K562 (cell line): ENCODE measurements around the gene CCR8. TPM values are rescaled to one million over a fixed set of nuclear protein-coding genes. Genes with fewer than 3 reads are reported as not detected.

ENCODE experiments used
- ATAC-seq: fragments of 200-7000 bp; cut with Tn5 transposase; 3 replicates; pipeline ENCODE4 v1.9.1; 2020; ENCODE audit warnings: moderate library complexity
- BruUV-seq: library from RNA; stranded (reverse); fragments of 400-500 nt; replicated peaks from 2 replicates; lab custom pipeline; 2021; lab: Mats Ljungman, UMichigan
- CTCF ChIA-PET: fragments of 300-600 bp; formaldehyde crosslinking; extraction: SDS; loops from one replicate; lab custom pipeline; 2021; ENCODE audit warnings: low intra/inter-chr PET ratio; lab: Yijun Ruan, JAX
- POLR2A ChIA-PET: fragments of 300-600, 350-650 bp; sonication (Branson Sonifier 250); formaldehyde crosslinking; extraction: SDS; loops from one replicate; lab custom pipeline; 2021; ENCODE audit warnings: antibody characterized with exemption, inconsistent platforms; lab: Yijun Ruan, JAX
- DNase-seq, 4 experiments: peaks; one replicate each; pipeline versions ENCODE4 v3.0.0 to v3.0.0-alpha.2; 2011 to 2018; ENCODE audit warnings: low spot score in 3 of 4, mixed read lengths in 3 of 4; ENCODE audit errors: extremely low read depth in 1 of 4
- FAIRE-seq: peaks from 2 replicates; lab custom pipeline; 2011; peaks lifted over from hg19 to GRCh38; lab: Jason Lieb, UNC
- H2AFZ ChIP-seq: 2 replicates; pipeline ENCODE4 v1.6.0; 2011; ENCODE audit warnings: low read depth, low read length, control low read depth, inconsistent platforms
- H3K27ac ChIP-seq: fragments of 200-600 bp; 3 replicates; pipeline ENCODE4 v1.8.0; 2011; ENCODE audit warnings: low read depth, mild to moderate bottlenecking, control low read depth, inconsistent platforms, low read length, moderate library complexity, mixed read lengths; ENCODE audit errors: extremely low read depth
- H3K27me3 ChIP-seq, 2 experiments: fragments of 300-600 bp in 1 of 2; 2 replicates in 1 of 2; 3 replicates in 1 of 2; pipeline versions ENCODE4 v1.6.0 to v1.8.0; 2011; ENCODE audit warnings: inconsistent platforms in 2 of 2, low read length in 2 of 2, mild to moderate bottlenecking in 1 of 2, mixed read lengths in 1 of 2, moderate library complexity in 1 of 2; ENCODE audit not compliant: control insufficient read depth in 2 of 2, insufficient read depth in 2 of 2
- H3K36me3 ChIP-seq: fragments of 300-600 bp; 3 replicates; pipeline ENCODE4 v1.8.0; 2011; ENCODE audit warnings: mild to moderate bottlenecking, low read length, inconsistent platforms; ENCODE audit not compliant: control insufficient read depth, insufficient read depth
- H3K4me1 ChIP-seq, 2 experiments: fragments of 200-600 bp in 1 of 2; replicated peaks in 1 of 2; 2 replicates in 1 of 2; 3 replicates in 1 of 2; pipeline versions ENCODE4 v1.5.1 to v1.8.0; 2011; ENCODE audit warnings: inconsistent platforms in 2 of 2, low read length in 2 of 2, mild to moderate bottlenecking in 1 of 2, mixed read lengths in 1 of 2, moderate library complexity in 1 of 2; ENCODE audit not compliant: control insufficient read depth in 2 of 2, insufficient read depth in 2 of 2
- H3K4me2 ChIP-seq: 2 replicates; pipeline ENCODE4 v1.6.1; 2011; ENCODE audit warnings: low read length, control low read depth, inconsistent platforms, mixed read lengths; ENCODE audit not compliant: insufficient read depth
- H3K4me3 ChIP-seq: fragments of 200-600 bp; sonication (generic), shearing (Covaris generic); 2 replicates; pipeline ENCODE4 v1.5.1; 2016; ENCODE audit warnings: control low read depth, inconsistent platforms
- H3K79me2 ChIP-seq: fragments of 200-600 bp; 3 replicates; pipeline ENCODE4 v1.8.0; 2011; ENCODE audit warnings: low read length, inconsistent platforms; ENCODE audit not compliant: control insufficient read depth, insufficient read depth
- H3K9ac ChIP-seq, 2 experiments: 2 replicates each; pipeline versions ENCODE4 v1.6.0 to v1.6.1; 2011; ENCODE audit warnings: low read depth in 2 of 2, low read length in 2 of 2, control low read depth in 1 of 2, inconsistent platforms in 1 of 2, mild to moderate bottlenecking in 1 of 2, mixed read lengths in 1 of 2; ENCODE audit not compliant: insufficient read depth in 1 of 2
- H3K9me1 ChIP-seq: one replicate; pipeline ENCODE4 v1.6.0; 2011; ENCODE audit warnings: inconsistent platforms, mild to moderate bottlenecking, low read length, moderate library complexity; ENCODE audit not compliant: control insufficient read depth, insufficient read depth
- H3K9me3 ChIP-seq: replicated peaks from 2 replicates; pipeline ENCODE4 v1.5.1; 2011; ENCODE audit warnings: low read depth, low read length, inconsistent platforms; ENCODE audit not compliant: control insufficient read depth, insufficient read depth
- H4K20me1 ChIP-seq: replicated peaks from 2 replicates; pipeline ENCODE4 v1.6.1; 2011; ENCODE audit warnings: low read length, inconsistent platforms, mixed read lengths; ENCODE audit not compliant: control insufficient read depth, insufficient read depth
- OTX1 ChIP-seq: fragments of 450-650 bp; formaldehyde crosslinking; IDR thresholded peaks from 2 replicates; pipeline ENCODE4 v1.4.0; 2022; ENCODE audit warnings: mild to moderate bottlenecking
- RHOXF2B ChIP-seq: fragments of 250-450 bp; sonication (Bioruptor Pico); conservative IDR thresholded peaks from 2 replicates; pipeline ENCODE4 v1.5.1; 2021
- ZC3H8 ChIP-seq: fragments of 450-650 bp; IDR thresholded peaks from 2 replicates; pipeline ENCODE4 v1.6.1; 2017
- ZNF764 ChIP-seq: fragments of 250-450 bp; sonication (Bioruptor Pico); IDR thresholded peaks from 2 replicates; pipeline ENCODE4 v1.4.0; 2020; ENCODE audit warnings: low read depth, mild to moderate bottlenecking, moderate library complexity
- ZNF830 ChIP-seq: fragments of 250-450 bp; sonication (Bioruptor Pico); IDR thresholded peaks from 2 replicates; pipeline ENCODE4 v1.5.0; 2021; ENCODE audit warnings: mild to moderate bottlenecking
- WGBS: fragments of 100-300 bp; shearing (Covaris generic); methylation state at CpG from one replicate; pipeline ENCODE4 v1.1.6; 2016; ENCODE audit warnings: low coverage, mixed read lengths; ENCODE audit not compliant: insufficient coverage; ENCODE audit errors: missing lambda C conversion rate; 5-methylcytosine and 5-hydroxymethylcytosine counted together
- in situ Hi-C: fragments of 300-500 bp; cut with MboI; formaldehyde crosslinking; loops from 4 replicates; pipeline ENCODE4 v1.15.0; 2018; ENCODE audit warnings: inconsistent platforms, mixed read lengths
- intact Hi-C: fragments of 100-400 bp; cut with micrococcal nuclease; formaldehyde crosslinking; loops from 2 replicates; pipeline ENCODE4 v1.14.2; 2022
- polyA plus RNA-seq, 8 experiments: library from polyadenylated mRNA; depleted of rRNA in 4 of 8; stranded (reverse) in 5 of 8; unstranded in 3 of 8; fragments of >200 nt; fragmentation: Nextera tagmentation in 2 of 8; fragmentation: Illumina TruSeq in 1 of 8; extraction: Ambion mirVana in 2 of 8; extraction: Trizol in 1 of 8; gene quantifications; 2 replicates each; pipeline versions ENCODE4 v1.2.1 to v1.2.3, GENCODE V29; 2011 to 2014; ENCODE audit warnings: inconsistent platforms in 1 of 8, missing spikeins in 1 of 8
- total RNA-seq, 7 experiments: library from RNA; depleted of rRNA in 6 of 7; stranded (reverse); fragments of >200 nt in 6 of 7; fragmentation: Illumina TruSeq in 2 of 7; extraction: Trizol in 2 of 7; gene quantifications; 2 replicates each; pipeline versions ENCODE4 v1.2.1 to v1.2.3, GENCODE V29; 2011 to 2021; ENCODE audit warnings: low replicate concordance in 1 of 7
- TF ChIP-seq, protein P1 (sequence below): fragments of 200-400 bp; formaldehyde crosslinking; IDR thresholded peaks from 2 replicates; pipeline ENCODE4 v1.6.1; 2017; ENCODE audit warnings: mild to moderate bottlenecking, low read depth, low read length, moderate library complexity
- TF ChIP-seq, protein P2 (sequence below): fragments of 250-450 bp; sonication (Bioruptor Pico); IDR thresholded peaks from 2 replicates; pipeline ENCODE4 v1.9.0; 2021; ENCODE audit warnings: mild to moderate bottlenecking, inconsistent platforms
- TF ChIP-seq, protein P3 (sequence below): fragments of 450-650 bp; IDR thresholded peaks from 2 replicates; pipeline ENCODE4 v1.7.1; 2018; ENCODE audit warnings: mild to moderate bottlenecking, low read depth; ENCODE audit not compliant: partially characterized antibody
- TF ChIP-seq, protein P4 (sequence below): sonication (generic); formaldehyde crosslinking; IDR thresholded peaks from 2 replicates; pipeline ENCODE4 v1.8.0; 2022; ENCODE audit warnings: missing genetic modification reagents, mild to moderate bottlenecking, borderline replicate concordance

Gene CCR8
- total and polyA plus RNA-seq, 9 of the 15 experiments (the other 6 are each of a cell fraction or from before 2014, with no cell fraction given) = not detected

DNA sequence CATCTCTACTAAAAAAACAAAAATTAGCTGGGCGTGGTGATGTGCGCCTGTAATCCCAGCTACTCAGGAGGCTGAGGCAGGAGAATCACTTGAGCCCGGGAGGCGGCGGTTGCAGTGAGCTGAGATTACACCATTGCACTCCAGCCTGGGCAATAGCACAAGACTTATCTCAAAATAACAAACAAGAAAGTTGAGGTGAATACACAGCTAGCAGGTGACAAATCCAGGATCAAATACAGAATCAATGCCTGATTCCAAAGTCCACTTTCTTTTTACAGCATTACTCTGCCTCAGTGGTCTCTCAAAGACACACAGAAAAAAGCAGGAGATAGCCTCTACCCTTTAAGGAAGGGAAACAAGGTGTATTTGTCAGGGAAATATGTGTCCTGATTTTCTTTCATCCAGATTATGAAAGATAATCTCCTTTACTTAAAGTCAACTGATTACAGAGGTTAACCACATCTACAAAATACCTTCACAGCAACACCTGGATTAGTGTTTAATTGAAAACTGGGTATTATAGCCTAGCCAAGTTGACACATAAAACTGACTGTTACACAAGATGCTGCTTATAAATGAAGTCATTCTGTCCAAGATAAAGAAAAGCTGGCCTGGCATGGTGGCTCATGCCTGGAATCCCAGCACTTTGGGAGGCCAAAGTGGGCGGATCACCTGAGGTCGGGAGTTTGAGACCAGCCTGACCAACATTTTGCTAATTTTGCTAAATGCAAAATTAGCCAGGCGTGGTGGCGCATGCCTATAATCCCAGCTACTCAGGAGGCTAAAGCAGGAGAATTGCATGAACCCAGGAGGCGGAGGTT is 49.7 kb downstream of the CCR8 start:
- no peak overlapping the region for H3K4me2 ChIP-seq
- no peak overlapping the region for H3K27ac ChIP-seq
- POLR2A ChIA-PET = interaction anchor here (1.6 kb wide), 1 partner anchor 27 kb away, joined by 6 read pairs; the partner anchor contains the start of gene RPSA
- peaks cover 26 to 32% of the 10 kb centered on the region in 2 experiments for H3K27me3 ChIP-seq
- no peaks in the 10 kb centered on the region for H4K20me1 ChIP-seq
- FAIRE-seq (no peak), DNase-seq (no peak), ATAC-seq (no peak)
- H3K9ac ChIP-seq = no peak overlapping the region
- WGBS = 33% methylated on average over 10 of the region's 10 CpGs
- no peak overlapping the region for H3K4me3 ChIP-seq
- intact Hi-C loops (loop anchor here (1.0 to 5.0 kb wide), 3 partner anchors 87 to 252 kb away; no protein-coding TSS in a partner anchor), in situ Hi-C loops (no loop called here)
- no peaks in the 10 kb centered on the region for H3K9me3 ChIP-seq
- no peaks in the 10 kb centered on the region for H3K36me3 ChIP-seq
- H2AFZ ChIP-seq = no peak overlapping the region
- no peaks in the 10 kb centered on the region for H3K9me1 ChIP-seq
- no TSS peak for BruUV-seq
- H3K4me1 ChIP-seq = peaks cover 0 to 15% of the 10 kb centered on the region in 2 experiments; a peak in 4 of 5 replicates
- H3K79me2 ChIP-seq = peaks cover 10% of the 10 kb centered on the region
- CTCF ChIA-PET = interaction anchor here (2.0 kb wide), 1 partner anchor 189 kb away, joined by 10 read pairs; no protein-coding TSS in a partner anchor
- no peak for TF ChIP-seq ZNF764 (CRISPR knock-in tag)
- TF ChIP-seq, protein P1, sequence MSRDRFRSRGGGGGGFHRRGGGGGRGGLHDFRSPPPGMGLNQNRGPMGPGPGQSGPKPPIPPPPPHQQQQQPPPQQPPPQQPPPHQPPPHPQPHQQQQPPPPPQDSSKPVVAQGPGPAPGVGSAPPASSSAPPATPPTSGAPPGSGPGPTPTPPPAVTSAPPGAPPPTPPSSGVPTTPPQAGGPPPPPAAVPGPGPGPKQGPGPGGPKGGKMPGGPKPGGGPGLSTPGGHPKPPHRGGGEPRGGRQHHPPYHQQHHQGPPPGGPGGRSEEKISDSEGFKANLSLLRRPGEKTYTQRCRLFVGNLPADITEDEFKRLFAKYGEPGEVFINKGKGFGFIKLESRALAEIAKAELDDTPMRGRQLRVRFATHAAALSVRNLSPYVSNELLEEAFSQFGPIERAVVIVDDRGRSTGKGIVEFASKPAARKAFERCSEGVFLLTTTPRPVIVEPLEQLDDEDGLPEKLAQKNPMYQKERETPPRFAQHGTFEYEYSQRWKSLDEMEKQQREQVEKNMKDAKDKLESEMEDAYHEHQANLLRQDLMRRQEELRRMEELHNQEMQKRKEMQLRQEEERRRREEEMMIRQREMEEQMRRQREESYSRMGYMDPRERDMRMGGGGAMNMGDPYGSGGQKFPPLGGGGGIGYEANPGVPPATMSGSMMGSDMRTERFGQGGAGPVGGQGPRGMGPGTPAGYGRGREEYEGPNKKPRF = no peak
- TF ChIP-seq, protein P2, sequence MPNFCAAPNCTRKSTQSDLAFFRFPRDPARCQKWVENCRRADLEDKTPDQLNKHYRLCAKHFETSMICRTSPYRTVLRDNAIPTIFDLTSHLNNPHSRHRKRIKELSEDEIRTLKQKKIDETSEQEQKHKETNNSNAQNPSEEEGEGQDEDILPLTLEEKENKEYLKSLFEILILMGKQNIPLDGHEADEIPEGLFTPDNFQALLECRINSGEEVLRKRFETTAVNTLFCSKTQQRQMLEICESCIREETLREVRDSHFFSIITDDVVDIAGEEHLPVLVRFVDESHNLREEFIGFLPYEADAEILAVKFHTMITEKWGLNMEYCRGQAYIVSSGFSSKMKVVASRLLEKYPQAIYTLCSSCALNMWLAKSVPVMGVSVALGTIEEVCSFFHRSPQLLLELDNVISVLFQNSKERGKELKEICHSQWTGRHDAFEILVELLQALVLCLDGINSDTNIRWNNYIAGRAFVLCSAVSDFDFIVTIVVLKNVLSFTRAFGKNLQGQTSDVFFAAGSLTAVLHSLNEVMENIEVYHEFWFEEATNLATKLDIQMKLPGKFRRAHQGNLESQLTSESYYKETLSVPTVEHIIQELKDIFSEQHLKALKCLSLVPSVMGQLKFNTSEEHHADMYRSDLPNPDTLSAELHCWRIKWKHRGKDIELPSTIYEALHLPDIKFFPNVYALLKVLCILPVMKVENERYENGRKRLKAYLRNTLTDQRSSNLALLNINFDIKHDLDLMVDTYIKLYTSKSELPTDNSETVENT (CRISPR knock-in tag) = no peak
- TF ChIP-seq RHOXF2B = no peak
- TF ChIP-seq, protein P3, sequence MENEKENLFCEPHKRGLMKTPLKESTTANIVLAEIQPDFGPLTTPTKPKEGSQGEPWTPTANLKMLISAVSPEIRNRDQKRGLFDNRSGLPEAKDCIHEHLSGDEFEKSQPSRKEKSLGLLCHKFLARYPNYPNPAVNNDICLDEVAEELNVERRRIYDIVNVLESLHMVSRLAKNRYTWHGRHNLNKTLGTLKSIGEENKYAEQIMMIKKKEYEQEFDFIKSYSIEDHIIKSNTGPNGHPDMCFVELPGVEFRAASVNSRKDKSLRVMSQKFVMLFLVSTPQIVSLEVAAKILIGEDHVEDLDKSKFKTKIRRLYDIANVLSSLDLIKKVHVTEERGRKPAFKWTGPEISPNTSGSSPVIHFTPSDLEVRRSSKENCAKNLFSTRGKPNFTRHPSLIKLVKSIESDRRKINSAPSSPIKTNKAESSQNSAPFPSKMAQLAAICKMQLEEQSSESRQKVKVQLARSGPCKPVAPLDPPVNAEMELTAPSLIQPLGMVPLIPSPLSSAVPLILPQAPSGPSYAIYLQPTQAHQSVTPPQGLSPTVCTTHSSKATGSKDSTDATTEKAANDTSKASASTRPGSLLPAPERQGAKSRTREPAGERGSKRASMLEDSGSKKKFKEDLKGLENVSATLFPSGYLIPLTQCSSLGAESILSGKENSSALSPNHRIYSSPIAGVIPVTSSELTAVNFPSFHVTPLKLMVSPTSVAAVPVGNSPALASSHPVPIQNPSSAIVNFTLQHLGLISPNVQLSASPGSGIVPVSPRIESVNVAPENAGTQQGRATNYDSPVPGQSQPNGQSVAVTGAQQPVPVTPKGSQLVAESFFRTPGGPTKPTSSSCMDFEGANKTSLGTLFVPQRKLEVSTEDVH = no peak
- TF ChIP-seq ZC3H8 = no peak
- no peak for TF ChIP-seq ZNF830 (CRISPR knock-in tag)
- TF ChIP-seq, protein P4, sequence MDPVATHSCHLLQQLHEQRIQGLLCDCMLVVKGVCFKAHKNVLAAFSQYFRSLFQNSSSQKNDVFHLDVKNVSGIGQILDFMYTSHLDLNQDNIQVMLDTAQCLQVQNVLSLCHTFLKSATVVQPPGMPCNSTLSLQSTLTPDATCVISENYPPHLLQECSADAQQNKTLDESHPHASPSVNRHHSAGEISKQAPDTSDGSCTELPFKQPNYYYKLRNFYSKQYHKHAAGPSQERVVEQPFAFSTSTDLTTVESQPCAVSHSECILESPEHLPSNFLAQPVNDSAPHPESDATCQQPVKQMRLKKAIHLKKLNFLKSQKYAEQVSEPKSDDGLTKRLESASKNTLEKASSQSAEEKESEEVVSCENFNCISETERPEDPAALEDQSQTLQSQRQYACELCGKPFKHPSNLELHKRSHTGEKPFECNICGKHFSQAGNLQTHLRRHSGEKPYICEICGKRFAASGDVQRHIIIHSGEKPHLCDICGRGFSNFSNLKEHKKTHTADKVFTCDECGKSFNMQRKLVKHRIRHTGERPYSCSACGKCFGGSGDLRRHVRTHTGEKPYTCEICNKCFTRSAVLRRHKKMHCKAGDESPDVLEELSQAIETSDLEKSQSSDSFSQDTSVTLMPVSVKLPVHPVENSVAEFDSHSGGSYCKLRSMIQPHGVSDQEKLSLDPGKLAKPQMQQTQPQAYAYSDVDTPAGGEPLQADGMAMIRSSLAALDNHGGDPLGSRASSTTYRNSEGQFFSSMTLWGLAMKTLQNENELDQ (CRISPR knock-in tag) = no peak
- no peak for TF ChIP-seq OTX1 (CRISPR knock-in tag)
